SIG-M5 treated with dmso at 0.1 percent for 504 hours (cell line): ENCODE measurements around the gene TOX2.

Experiments
- DNase-seq: peaks from one replicate; lab custom pipeline; 2025; ENCODE audit not compliant: unreplicated experiment; lab: John Stamatoyannopoulos, UW

The TOX2 gene

GRCh38 chr20:44092551-44093248 lies 178.0 kb downstream of the TOX2 start:
- peak; percentile 61 for DNase-seq

- no peak for DNase-seq
Observed at GRCh38 chr20:44093249-44093582, 178.6 kb downstream of the TOX2 start.

DNA sequence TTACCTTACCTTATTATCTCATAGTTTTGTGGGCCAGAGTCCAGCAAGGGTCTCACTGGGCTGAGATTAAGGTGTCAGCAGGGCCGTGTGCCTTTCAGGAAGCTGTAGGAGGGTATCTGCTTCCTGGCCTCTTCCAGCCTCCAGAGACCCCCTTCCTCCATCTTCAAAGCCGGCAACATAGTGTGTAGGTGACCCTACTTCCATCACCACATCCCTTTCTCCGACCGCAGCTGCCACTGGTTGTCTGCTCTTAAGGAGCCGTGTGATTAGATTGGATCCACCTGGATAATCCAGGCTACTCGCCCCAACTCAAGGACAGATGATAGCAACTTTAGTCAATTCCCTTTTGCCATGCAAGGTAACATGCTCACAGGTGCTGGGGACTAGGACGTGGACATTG lies 181.2 kb downstream of the TOX2 start:
- no peak for DNase-seq

DNA sequence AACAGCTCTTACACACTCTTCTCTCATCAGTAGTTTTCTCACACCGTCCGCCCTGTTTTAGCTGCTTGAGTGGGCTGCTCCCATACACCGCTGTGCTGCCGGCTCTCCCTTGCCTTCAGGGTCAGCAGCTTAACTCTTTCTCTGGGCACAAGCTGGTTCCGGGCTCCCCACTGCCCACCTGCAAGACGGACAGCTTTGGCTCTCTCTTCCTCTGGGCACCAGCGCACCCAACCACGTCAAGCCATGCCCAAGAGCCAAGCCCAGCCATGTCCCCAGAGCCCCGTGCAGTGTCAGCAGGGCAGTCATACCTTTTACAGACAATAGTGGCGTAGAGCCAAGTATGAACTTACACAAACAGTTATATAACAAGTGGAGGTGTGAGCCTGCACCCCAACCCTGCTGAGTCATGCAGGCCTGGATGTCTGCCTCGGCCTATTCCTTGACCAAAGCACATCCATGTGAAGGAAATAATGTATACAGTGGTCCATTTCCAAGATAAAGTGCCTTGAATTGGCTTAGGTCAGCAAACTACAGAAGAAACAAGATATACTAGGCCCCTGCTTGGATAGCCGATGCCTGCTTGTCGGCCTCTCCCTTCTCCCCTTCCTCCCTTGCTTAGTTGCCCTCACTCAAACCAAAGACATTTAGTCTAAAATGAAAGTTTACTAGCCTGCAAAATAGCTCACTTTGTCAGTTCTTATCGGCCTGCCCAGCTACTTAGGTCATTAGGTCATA lies 183.0 kb downstream of the TOX2 start:
- no peak for DNase-seq

GRCh38 chr20:44098256-44098630 lies 183.6 kb downstream of the TOX2 start:
- no peak for DNase-seq

- no peak for DNase-seq
Observed at GRCh38 chr20:44098657-44099056, 184.0 kb downstream of the TOX2 start.

DNA sequence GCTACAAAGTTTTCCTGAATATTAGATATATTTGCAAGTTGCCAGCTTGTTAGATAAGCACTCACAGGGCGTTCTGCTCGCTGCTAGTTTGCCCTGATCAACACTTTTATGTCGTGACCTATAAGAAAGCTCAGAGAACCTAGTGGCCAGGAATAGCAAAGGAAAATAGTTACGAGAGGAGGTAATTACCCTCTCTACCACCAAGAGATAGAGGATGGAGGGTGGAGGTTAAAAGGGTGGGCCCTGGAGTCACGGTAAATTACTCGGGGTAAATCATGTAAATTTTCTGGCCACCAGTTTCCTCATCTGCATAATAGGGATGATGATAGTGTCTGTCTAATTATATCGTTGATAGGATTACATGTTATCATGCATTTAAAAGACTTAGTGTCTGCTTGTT lies 185.2 kb downstream of the TOX2 start:
- no peak for DNase-seq

DNA sequence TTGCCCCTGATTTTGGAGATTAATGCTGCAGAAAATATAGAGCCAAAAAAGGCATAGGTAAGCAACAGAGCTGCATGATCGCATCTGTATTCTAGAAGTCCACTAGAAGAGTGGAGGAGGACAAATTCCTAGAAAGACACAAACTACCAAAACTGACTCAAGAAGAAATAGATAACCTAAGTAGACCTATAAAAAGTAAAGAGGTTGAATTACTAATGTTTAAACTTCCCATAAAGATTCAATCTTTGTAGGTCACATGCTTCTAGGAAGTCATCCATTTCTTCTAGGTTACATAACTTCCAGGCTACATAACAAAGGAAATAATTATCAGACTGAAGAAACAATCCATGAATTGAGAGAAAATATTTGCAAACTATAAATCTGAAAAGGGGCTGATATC lies 187.9 kb downstream of the TOX2 start:
- DNase-seq = no peak

DNA sequence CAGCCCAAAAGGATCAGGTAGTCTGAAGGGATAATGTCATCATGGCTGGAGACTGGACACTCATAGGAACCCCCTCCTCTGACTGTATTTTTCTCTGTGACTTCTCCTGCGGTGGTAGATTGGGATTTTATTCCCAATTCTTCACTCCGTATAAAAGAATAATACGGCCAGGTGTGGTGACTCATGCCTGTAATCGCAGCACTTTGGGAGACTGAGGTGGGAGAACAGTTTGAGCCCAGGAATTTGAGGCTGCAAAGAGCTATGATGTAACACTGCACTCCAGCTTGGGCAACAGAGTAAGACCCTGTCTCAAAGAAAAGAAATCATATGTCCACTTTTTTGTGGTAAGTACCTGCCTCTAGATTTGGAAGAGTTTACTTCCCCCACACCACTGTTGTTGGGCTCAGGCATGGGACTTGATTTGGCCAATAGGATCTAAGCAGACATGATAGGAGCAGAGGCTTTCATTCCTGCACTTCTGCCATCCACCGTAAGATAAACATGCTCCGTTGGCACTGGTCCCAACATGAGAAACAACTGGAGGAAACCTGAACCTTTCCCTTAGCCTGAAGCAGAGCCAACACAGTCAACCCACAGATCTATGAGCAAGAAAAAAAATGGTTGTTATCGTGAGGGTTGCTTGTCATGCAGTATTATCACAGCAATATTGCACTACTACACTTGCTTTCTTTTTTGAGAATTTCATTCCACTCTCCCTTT lies 190.3 kb downstream of the TOX2 start:
- DNase-seq = peak; percentile 12

- DNase-seq = no peak
Observed at GRCh38 chr20:44106615-44107014, 192.0 kb downstream of the TOX2 start.

- DNase-seq = no peak
Observed at GRCh38 chr20:44109951-44110361, 195.3 kb downstream of the TOX2 start.

DNA sequence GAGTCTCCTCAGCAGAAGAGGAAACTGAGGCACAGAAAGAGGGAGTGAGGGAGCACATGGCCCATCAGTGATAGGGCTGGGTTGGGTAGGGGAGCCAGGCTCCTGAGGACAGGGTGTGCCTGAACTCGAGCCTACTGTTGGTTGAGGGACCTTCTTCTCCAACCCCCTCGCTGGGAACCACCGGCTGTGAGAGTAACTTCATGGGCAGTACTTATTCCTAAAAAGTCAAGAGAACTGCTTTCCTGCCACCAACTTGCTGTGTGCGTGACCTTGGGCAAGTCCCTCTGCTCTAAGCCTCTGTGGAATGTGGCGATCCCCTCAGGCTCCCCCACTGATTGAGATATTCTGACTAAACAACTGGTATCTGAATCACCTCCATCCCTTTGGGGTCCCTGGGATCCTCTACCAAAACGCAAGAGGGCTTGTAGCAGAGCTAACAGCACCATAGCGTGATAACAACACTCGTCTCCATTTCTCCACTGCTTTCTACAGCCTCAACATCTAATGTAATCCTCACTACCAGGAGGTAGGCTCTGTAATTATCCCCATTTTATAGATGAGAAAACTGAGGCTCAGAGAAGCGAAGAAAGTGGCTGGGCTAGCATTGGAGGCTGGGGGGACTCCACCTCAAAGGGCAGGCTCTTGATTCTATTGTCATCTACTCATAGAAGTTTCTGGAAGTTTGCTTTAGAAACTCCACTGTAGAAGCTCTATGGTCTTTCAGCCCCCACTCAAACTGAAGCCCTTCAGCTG lies 196.3 kb downstream of the TOX2 start:
- no peak for DNase-seq

GRCh38 chr20:44111712-44112335 lies 197.2 kb downstream of the TOX2 start:
- no peak for DNase-seq

- no peak for DNase-seq
Observed at GRCh38 chr20:44112456-44112855, 197.8 kb downstream of the TOX2 start.

DNA sequence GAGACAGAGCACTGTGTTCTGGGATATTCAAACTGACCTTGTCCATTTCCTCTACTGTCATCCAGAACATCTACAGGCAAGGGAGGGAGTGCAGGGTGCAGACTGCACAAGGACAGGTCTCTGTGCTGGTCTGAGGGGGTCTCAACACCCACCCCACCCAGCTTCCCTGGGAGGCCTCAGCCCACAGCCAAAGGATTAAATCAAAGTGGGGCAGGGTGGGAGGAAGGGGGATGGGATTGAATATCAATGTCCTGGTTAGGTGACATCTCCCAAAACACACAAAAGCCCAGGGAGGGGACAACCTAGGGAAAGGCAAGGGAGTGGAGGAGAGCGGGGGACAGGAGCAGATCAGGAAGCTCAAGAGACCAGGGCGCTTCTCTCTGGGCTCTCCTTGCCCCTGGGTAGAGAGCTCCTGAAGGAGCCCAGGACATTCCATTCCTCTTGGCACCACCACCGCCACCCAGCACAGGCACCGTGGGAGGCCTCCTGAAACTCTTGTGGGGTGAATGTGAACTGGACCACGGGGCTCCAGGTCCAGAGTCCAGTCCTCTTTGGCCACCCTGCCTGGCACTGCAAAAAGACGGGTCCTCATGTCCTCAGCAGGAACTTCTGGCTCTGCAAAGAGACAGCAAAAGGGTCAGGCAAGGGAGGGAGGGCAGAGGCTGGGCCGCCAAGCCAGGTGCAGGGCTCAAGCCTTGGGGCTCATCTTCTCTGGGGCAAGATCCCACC lies 198.4 kb downstream of the TOX2 start:
- DNase-seq = no peak

DNA sequence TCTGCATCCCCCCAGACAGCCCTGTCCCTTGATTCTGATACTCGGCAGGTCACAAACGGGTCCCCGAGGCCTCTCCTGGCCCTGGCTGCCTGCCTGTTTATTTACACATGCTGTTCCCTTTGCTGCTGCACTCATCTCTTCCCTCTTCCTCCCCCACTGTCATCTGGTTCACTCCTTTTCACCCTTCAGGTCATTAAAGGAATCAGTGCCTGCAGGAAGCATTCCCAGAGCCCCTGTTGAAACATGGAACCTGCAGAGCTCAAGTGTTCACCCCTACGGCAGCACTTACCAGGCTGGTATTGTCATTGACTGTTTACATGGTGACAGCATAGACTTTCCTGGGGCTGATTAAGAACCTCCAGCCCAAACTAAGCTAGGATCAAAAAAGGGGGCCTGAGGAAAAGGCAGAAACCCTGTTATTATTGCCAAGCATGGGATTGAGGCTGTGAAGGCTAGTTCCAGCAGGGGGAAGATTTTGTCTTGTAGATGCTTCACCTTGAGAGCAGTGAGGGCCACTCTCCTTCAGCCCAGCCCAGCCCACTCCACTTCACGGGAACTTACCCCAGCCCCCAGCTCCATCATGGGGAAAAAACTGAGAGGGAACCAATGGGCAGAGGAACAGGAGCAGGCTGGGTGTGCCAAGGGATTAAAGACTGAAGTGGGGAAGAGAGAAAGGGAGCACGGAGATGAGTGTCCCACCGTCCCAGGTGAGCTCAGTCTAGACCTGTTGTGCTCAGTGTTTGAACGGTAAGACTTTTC lies 199.1 kb downstream of the TOX2 start:
- DNase-seq = no peak

DNA sequence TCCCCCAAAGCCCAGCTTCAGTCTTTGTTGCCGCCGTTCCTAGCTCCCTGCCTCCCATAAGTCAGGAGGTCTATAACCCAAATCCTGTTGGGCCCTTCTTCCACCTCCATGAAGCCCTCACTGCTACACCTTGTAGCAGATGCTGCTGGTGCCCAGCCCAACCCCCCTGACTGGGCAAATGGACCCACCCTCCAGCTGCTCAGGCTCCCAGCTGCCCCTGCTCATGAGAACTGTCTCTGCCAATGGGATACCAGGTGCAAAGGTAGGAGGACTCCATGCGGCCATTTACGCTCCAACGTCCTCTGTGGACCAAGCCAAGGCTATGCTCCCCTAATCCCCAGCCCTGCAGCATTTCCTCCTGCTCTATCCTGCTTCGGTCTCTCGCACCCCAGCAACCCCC lies 200.5 kb downstream of the TOX2 start:
- DNase-seq = no peak

DNA sequence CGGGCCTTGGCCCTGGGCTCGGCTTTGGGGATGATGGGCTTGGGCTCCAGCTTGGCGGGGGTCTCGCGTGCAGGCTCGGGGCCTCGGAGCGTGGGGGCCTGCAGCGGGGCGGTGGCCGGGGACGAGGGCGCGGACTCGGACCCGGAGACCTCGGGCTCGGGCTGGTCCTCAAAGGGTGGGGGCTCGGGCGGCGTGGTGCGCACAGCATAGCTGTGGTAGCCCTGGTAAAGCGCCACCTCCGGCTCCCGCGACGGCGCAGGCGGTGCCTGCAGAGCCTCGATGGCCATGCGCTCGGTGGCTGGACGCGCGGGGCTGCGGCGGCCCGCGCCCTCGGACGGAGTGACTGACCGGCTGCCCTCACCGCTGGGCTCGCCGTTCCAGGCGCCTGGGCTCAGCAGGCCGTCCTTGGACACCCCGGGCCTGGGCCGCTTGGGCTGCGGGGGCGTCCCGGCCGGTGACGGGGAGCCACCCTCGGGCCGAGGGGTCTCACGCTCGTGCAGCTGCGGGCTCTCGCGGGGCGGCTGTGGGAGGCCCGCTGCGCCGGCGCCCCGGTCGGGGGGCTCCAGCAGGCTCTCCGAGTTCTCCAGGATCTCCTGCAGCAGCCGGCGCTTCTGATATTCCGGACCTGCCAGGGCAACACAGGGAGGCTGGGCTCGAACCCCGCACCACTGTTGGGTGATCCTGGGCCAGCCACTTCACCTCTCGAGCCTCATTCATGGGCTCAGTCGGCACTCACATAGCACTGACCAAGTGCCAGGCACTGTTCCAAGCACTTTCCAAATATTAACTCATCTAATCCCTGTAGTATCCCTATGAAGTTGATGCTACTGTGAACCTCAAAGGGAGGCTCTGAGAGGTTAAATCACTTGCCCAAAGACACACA lies 201.4 kb downstream of the TOX2 start:
- no peak for DNase-seq
